ENCODE data around the gene ARHGAP20.
"Not testable (repeated sequence)": the region's sequence is repeated elsewhere in the genome, so short reads cannot be mapped to it uniquely, and the experiment has no call there.

ARHGAP20 gene

GRCh38 chr11:110716361-110716760, 4.1 kb upstream of the ARHGAP20 start:
- no peak for DNase-seq

- DNase-seq: no peak
Measured at GRCh38 chr11:110715541-110715940, 3.3 kb upstream of the ARHGAP20 start.

- no peak for DNase-seq
Measured at GRCh38 chr11:110713449-110713776, 1.2 kb upstream of the ARHGAP20 start.

GRCh38 chr11:110712659-110713448, 617 bp upstream of the ARHGAP20 start:
- no peak for DNase-seq

- DNase-seq: no peak
Measured at GRCh38 chr11:110711448-110711775, 825 bp downstream of the ARHGAP20 start.

- no peak for DNase-seq
Measured at GRCh38 chr11:110710628-110711381, 1.4 kb downstream of the ARHGAP20 start.

GRCh38 chr11:110704210-110704864, 7.9 kb downstream of the ARHGAP20 start:
- no peak for DNase-seq

GRCh38 chr11:110691926-110692325, 20.3 kb downstream of the ARHGAP20 start:
- DNase-seq: no peak

GRCh38 chr11:110689306-110689705, 22.9 kb downstream of the ARHGAP20 start:
- DNase-seq: no peak

GRCh38 chr11:110679323-110679975, 32.8 kb downstream of the ARHGAP20 start:
- no peak for DNase-seq

GRCh38 chr11:110675548-110675947, 36.7 kb downstream of the ARHGAP20 start:
- no peak for DNase-seq

- no peak for DNase-seq
Measured at GRCh38 chr11:110665689-110666465, 46.4 kb downstream of the ARHGAP20 start.

GRCh38 chr11:110655967-110656366, 56.3 kb downstream of the ARHGAP20 start:
- DNase-seq: no peak

- no peak for DNase-seq
Measured at GRCh38 chr11:110654456-110654855, 57.8 kb downstream of the ARHGAP20 start.

- DNase-seq: no peak
Measured at GRCh38 chr11:110645253-110645652, 67.0 kb downstream of the ARHGAP20 start.

- DNase-seq: no peak
Measured at GRCh38 chr11:110634370-110634769, 77.9 kb downstream of the ARHGAP20 start.

- no peak for DNase-seq
Measured at GRCh38 chr11:110631551-110631950, 80.7 kb downstream of the ARHGAP20 start.

GRCh38 chr11:110629594-110629993, 82.6 kb downstream of the ARHGAP20 start:
- no peak for DNase-seq

- DNase-seq: no peak
Measured at GRCh38 chr11:110621826-110622225, 90.4 kb downstream of the ARHGAP20 start.

GRCh38 chr11:110619366-110619765, 92.9 kb downstream of the ARHGAP20 start:
- DNase-seq: not testable (repeated sequence)

- no peak for DNase-seq
Measured at GRCh38 chr11:110614031-110614430, 98.2 kb downstream of the ARHGAP20 start.

- no peak for DNase-seq
Measured at GRCh38 chr11:110613197-110613918, 98.9 kb downstream of the ARHGAP20 start.
